HG03097 (cell line): Measurements from ENCODE around the gene ZBTB7C.

Experiments used
- ATAC-seq: cut with Tn5 transposase; IDR thresholded peaks from one replicate; pipeline ENCODE4 v1.9.1; 2021; ENCODE audit not compliant: unreplicated experiment, low FRiP score

ZBTB7C gene

DNA sequence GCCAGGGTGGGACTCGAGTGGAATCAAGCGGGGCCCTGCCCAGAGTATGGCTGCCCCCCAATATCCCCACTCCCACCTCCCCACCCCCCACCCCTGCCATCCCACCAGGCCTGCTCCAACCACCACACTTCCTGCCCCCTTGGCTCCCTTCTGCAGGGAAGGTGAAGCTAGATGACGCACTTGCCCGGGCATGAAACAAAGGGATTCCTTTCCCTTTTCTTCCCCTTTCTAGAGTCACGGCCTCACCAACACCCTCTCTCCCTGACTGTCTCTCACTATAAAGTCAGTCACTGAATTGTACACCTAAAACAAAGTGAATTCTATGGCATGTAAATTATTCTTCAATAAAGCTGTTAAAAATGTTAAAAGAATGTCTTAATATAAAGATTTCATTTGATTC is 16.0 kb downstream of the ZBTB7C start:
- ATAC-seq, result no peak

GRCh38 chr18:48392268-48392667 is 16.9 kb downstream of the ZBTB7C start:
- ATAC-seq, result no peak

DNA sequence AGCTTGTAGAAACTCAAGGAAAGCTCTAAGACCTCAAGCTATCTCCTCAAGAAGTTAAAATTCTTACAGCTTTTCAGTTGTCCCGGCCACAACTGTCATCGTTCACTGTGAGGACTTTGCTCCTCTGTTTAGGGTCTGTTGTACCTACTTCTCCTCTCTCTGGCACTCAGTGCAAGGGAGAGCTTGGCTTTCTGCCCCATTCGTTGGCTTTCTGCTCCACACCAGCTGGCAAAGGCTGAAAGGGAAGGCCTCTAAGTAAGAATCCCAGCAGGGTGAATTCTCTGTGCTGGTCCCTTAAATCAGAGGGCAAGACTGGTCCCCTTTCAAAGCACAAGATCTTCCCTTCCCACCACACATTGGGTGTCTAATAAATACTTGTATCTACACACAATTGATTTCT is 17.3 kb downstream of the ZBTB7C start:
- no peak for ATAC-seq

- no peak for ATAC-seq
Measured at GRCh38 chr18:48390641-48391040, 18.5 kb downstream of the ZBTB7C start.

GRCh38 chr18:48388478-48388877 is 20.7 kb downstream of the ZBTB7C start:
- no peak for ATAC-seq

DNA sequence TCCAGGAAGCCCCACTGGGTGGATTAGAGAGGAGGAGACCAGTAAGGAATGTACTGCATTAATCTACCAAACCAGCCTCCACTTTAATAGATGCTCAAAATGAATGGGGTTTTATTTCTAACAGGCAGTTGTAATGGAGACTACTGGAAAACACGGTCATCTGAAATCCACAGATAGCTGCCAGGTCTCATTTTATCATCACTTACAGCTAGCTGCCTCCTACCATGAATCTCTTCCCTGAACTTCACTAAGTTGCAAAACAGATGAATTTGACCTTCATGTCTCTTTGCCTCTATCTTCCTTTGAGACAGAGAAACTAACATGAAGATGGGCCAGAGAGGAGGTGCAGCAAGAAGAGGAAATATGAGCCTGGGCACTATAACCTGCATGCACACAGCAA is 21.9 kb downstream of the ZBTB7C start:
- no peak for ATAC-seq

GRCh38 chr18:48385596-48385995 is 23.6 kb downstream of the ZBTB7C start:
- ATAC-seq, result no peak

DNA sequence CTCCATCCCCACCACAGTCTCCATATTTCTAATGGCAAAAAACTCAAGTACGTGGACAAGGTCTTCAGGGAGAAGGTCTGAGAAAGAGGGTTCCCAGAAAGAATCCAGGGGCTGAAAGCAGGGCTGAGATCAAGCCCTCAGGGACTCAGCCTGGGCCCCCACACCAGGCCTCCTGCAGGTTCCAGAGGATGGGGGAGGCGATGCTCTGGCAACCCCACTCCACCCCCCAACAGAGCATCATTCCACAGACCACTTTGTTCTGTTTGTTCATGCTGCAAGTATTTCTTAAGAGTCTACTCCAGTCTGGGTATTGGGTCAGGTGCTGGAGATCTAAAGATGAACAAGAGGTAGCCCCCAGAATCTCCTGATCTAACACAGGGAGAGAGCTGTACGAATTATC is 32.2 kb downstream of the ZBTB7C start:
- ATAC-seq, result no peak

GRCh38 chr18:48376406-48376805 is 32.8 kb downstream of the ZBTB7C start:
- no peak for ATAC-seq

- no peak for ATAC-seq
Measured at GRCh38 chr18:48375150-48375800, 33.9 kb downstream of the ZBTB7C start.

DNA sequence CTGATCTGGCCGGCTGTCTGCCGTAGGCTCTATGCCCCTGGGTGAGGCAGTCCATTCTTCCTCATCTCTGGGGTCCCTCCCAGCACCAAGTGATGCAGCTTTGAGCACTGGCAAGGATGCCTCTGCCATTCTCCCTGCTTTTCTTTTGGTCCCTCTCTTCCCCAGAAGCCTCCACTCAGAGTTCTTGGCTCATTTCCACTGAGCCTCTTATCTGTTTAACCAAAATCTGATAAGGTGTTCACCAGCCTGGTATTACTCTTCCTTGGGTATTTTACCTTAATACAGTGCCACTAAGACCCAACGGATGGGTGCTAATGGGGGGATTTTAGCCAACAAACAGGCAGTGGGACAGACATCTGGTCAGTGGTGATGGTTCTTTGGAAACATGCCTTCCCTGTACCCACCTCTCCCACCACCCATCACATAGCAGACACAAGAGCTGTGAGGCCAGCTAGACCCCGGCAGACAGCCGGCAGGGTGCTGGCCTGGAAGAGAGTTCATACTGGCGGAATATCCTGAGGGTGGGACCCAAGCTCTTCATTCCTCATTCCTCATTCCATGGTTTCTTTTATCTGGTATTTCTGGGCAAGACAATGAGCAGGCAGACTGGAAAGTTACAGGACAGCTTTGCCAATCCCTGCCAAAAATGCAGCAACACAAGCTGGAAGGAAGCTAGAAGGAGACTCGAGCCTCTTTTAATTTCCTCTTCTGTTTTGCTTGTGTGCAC is 34.6 kb downstream of the ZBTB7C start:
- ATAC-seq, result no peak

- ATAC-seq, result no peak
Measured at GRCh38 chr18:48371854-48372602, 37.2 kb downstream of the ZBTB7C start.

DNA sequence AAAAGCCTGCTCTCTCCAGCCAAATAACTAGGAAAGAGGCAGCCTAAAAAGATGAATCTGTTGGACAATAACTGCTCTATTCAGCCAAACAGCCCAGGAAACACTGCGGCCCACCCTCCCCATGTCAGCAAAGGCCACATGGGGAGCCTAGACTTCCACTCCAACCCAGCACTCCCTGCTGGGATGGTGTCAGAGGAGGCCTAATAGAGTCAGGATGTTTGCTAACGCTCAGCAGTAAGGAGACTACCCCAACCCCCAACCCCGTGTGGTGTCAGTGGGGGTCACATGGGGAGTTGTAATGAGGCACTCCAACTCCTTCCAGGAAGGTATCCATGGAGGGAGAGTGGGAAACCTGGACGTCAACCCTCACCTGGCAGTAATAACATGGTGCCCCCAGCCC is 41.6 kb downstream of the ZBTB7C start:
- no peak for ATAC-seq

DNA sequence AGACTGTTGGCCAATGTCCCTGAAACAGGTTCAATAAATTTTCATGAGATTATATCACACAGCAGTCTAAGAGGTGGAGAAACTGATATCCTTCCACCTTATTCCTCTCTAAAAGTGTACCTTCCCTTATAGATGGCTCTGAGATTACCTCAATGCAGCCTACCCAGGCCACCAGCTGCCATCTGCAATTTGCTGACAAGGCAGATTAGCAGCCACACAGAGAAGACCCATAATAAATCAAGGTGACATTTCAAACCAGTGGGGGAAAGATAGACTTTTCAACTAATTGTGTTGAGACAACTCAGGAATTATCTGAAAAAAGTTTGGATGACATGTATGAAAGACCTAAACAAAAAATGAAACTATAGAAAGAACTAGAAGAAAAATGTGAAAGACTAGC is 43.2 kb downstream of the ZBTB7C start:
- ATAC-seq, result no peak

DNA sequence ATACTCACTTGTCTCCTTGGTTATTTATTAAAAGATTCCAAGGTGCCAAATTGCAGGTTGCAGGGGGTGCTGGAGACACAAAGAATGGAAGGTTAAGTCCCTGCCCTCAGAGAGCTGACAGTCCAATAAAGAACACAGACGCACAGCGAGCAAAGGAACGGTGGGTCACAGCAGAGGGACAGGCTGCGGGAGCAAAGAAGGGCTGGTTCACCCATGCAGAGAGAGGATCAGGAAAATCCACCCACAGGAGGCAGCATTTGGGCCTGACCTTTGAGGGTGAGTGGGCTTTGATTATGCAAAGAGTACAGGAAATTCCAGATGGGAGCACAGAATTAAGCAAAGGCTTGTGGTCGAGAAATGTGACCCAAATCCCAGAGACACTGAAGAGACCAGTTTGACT is 45.0 kb downstream of the ZBTB7C start:
- ATAC-seq, result no peak

- no peak for ATAC-seq
Measured at GRCh38 chr18:48363175-48363574, 46.0 kb downstream of the ZBTB7C start.

GRCh38 chr18:48361801-48362200 is 47.4 kb downstream of the ZBTB7C start:
- ATAC-seq, result no peak

GRCh38 chr18:48360376-48361021 is 48.7 kb downstream of the ZBTB7C start:
- ATAC-seq, result no peak

DNA sequence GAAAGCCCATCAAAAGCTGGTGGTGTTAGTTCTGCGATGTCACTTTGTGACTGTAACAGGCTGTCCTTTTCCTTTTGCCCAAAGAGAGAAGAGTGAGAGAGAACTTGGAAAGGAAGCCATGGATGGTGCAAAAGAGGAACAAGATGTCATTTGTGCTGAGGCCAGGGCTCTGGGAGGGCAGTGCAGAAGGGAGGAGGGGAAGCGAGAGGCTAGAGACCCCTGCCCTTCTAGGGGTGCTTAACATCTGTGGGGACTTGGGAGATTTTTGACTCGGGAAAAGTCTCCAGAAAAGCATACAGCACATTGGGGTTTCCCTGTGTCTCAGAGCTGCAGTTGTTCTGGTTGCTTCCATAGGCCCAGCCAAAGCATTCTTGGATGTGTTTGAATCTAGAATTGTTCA is 49.6 kb downstream of the ZBTB7C start:
- no peak for ATAC-seq

DNA sequence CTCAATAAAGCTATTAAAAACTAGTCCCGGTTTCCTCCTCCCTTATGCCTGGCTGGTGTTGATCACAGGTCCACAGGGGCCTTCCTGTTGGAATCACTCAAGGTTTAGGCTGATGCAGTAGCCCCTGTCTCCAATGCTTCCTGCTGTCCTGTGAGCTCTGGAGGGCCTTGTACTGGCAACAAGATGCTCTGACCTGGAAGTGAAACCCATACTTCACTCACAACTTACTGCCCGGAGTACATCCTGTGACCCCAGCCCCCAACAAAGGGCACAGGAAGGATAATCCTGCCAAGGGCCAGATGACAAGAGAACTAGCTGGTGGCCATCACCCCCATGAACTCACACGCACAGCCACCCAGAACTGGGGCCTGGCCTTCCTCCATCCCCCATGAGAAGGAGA is 50.3 kb downstream of the ZBTB7C start:
- no peak for ATAC-seq

DNA sequence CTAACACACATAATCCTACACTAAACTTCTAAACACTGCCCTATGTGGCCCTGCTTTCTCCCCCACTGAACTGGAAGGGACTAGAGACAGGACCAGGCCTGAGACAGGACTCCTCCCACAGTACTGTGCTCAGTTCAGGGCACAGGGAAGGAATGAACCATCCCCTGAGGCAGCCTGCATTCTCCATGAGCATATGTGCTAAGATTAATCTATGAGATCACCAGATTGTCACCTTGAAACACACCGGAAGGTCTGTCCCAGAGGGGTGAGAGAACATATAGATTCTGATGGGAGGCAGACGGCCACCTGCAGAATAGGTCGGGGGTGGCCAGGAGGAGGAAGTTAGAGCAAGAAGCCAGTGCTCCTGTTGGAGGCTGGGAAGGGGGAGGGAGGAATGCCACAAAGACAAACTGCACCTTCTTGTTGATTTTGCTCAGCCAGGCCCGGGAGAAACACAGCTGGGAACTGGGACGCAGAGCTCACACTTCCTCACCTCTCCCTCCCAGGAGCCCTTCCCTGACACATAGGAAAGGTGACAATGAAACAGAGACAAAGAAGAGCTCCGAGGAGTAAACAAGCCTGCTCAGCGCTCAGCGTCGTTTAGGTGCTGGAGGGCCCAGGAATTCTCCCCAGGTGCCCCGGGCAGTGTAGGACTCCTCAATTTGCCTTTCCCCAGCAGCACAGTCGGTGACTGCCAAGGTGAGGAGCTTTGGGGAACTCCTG is 52.1 kb downstream of the ZBTB7C start:
- no peak for ATAC-seq
